HG03064 (cell line): ENCODE measurements around the gene FBXO4.
"Not testable (repeated sequence)": the region's sequence is repeated elsewhere in the genome, so short reads cannot be mapped to it uniquely, and the experiment has no call there.

ENCODE experiments used
- ATAC-seq: cut with Tn5 transposase; IDR thresholded peaks from one replicate; pipeline ENCODE4 v1.9.1; 2021; ENCODE audit warnings: low read depth; ENCODE audit not compliant: unreplicated experiment

The FBXO4 gene

DNA sequence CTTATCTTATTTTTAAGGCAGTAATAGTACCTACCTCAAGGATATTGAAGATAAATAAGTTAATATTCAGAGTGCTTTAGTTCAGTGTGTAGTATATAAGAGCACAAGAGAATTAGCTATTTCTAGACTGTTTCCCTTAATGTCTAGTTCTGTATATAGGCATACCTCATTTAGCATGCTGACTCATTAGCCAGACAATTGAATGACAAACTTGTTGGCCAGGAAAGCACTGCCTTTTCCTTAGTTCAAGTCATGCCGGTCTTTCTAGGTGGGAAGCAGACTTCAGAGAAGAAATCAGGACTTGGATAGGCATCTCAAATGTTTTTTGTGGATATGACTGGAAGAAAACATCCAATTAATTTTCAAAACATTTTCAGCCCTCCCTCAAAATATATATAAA is 3.2 kb upstream of the FBXO4 start:
- ATAC-seq, result no peak

DNA sequence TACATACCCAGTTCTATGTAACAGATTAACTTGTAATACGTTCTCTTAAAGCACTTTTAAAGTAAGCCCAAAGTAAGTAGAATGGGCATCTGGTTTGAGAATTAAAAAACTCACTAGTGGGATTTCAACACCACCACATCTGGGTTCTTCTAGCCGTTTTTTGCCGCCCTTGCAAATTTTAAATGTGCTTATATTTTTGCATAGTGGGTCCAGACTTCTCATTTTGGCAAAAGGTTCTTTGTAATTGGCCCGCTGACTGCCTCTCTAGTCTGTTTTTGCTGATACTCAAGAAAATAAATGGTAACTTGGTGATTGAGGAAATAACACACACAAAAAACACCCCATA is 582 bp upstream of the FBXO4 start:
- no peak for ATAC-seq

DNA sequence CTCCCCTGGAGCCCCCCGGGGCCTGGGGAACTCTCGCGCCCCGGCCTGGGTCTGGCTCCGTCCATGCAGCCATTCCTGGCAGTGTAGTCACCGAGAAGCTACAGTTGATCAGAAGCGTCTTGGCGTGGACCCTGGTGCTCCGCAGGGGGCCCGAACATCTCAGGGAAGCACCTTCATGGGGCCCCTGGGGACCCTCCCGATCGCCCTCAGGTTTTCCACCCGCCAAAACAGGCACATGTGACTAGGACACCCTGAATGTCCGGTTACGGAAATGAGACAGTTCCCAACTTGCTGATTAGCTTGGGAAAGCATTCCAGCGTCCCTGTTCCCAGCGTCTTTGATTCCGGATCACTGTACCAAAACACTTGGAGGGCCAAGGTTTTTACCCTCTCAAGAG is 472 bp downstream of the FBXO4 start:
- peak; percentile 33 for ATAC-seq

DNA sequence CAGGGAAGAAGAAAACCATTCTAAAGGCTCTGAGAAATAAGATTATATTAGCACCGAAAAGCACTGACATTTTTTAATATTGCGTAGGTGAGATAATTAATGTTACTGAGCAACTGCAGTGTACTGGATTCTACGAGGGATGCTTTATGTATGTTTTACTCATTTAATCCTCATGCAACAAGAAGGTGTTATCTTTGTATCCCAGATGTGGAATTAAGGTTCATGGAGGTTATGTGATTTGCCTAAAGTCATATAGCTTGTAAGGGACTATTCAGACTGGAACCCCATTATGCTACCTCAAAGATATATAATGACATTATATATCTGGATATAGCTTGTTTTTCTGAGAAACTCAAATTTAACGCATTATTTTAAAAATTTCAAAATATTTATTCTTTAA is 2.5 kb downstream of the FBXO4 start:
- no peak for ATAC-seq

DNA sequence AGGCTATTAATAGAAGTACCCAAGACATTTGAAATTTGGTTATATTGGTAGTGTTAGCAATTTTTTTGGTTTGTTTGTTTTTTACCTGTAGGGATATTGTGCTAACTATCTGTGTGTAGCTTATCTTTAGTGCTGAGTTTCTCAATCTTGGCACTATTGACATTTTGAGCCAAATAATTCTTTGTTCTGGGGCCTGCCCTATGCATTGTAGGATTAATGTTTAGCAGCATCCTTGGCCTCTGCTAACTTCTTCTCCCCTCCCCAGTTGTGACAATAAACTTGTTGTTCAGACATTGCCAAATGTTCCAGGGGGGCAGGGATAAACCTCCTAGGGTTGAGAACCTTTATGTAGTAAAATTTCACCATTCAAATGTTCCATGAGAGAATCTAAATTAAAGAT is 4.0 kb downstream of the FBXO4 start:
- ATAC-seq, result no peak

DNA sequence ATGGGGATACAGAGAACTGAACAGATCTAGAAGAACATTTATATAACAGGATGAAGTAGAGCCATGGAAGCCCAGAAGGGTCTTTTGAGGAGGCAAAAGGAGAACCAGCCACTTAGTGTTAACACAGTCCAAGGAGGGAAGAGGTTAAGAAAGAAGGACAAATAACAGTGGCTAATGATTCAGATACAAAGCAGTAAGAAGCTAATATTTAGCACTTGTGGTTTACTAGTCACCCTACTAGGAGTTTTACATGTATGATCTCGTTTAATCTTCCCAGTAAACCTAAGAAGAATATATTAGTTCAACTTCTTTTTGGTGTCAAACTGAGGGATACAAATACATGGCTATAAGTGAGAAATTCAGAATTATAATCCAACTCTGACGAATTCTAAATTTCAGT is 7.7 kb downstream of the FBXO4 start:
- ATAC-seq, result no peak

DNA sequence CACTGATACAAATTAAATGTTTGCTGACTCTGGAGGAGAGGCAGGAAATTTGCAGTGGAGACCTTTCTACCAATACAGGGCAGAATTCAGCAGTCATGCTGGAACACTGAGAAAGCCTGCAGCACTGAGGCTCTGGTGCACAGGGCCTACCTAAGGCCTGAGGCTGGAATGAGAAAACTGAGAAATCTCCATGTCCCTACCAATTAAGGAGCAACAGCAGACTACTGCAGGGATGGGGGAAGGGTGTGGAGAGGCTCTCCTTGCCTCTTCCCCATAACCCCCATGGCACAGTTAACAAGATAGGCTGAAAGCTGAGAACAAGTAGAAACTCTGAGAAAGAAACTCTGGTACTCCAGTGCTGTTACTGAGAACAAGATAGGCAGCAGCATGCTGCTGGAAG is 10.5 kb downstream of the FBXO4 start:
- ATAC-seq, result no peak

DNA sequence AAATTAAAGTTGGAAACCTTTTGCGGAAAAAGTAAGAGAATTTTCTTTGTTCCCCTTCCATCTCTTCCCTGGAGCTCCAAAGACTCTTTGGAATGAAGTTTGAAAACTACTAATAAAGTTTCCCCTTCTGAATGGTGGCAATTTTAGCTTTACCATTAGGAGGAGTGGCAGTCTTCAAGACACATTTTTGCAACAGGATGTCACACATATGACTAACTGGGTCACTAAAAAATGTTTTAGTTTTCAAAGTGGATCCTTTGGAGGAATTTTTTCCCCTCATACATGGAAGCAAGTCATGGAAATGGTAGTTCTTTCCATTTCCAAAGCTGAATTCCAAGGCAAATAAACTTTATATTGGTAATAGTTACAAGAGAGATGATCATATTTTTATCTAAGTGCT is 15.6 kb downstream of the FBXO4 start:
- no peak for ATAC-seq

DNA sequence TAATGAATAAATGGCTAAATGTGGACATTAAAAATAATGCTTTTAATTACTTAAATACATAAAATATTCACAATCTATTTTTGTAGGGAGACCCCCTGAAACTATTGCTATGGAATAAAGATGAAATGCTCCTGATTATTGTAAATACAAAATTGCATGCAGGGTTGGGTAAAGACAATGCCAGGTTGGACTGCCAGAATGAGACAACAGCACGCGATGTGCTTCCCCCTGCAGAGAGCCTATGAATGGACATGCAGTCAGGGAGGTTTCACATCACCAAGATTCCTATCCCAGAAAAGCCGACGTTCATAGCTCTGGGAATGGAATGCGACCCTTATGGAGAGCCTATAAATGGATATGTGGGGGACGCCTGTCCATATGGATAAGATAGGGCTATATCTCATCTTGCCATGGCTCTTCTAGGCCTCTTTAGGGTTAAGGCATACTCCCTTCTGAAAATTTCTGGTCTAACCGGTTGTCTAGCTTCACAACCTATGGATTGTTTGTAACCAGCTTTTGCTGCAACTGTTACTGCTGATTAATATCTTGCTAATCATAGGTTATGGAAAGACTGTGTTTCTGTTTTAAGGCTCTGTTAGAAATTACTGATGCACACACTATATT is 20.4 kb downstream of the FBXO4 start:
- not testable (repeated sequence) for ATAC-seq

DNA sequence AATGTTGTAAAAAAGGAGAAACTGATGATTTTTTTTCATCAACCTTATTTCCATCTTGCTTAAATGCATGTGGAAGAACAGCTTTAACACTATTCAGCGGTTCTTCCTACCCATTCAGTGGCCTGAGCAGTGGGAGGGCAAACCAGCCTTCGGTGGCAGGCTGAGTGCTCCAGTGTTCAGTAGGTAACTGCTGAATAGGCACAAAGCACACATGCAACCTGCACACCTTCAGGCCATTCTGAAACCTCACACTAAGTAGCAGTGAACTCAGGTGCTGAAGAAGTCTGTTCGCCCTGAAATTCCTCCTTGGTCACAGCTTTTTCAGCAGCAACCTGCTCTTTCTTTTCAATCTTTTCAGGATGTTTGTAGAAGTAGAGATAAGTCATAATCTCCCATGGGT is 26.1 kb downstream of the FBXO4 start:
- ATAC-seq, result no peak

DNA sequence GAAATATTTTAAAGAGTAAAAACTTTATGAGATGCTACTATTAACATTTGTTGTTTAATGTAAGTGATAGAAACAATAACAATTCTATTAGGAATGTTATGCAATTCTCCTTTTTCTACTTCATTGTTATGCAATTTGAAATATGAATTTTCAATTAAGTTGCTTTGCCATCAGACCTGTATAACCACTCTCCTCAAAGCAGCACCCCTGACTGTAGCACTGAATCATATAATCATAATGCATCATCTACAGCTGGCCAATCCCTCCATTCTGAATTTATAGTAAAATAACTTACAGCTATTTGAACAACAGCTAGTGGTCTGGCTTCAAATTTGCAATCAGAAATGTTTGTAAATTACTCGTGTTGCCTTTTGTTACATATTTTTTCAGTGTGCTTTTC is 29.2 kb downstream of the FBXO4 start:
- ATAC-seq, result no peak

DNA sequence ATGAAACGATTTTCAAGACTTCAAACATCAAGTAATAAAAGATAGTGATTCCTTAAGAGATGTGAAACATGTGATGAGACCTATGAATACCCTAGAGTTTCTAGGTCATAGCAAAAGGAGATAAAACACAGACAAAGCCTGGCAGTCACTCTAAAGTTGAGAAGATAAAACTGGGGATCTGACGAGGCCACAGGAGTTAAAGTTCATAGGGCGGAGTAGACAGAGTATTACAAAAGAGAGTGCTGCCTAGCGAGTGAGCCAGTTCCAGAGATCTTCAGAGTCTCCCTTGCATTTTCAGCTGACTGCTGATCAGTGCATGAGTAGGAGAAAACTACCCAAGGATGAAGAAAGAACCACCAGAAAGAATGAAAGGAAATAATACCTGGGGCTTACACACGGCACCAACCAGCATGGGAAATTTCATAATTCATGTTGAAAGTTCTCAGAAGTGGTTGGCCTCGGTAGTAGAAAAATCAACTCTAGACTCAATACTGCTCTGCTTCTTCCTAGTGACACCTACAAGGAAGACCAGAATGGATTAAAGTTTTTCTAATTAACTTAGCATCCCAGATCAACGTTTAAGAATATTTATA is 30.4 kb downstream of the FBXO4 start:
- no peak for ATAC-seq

DNA sequence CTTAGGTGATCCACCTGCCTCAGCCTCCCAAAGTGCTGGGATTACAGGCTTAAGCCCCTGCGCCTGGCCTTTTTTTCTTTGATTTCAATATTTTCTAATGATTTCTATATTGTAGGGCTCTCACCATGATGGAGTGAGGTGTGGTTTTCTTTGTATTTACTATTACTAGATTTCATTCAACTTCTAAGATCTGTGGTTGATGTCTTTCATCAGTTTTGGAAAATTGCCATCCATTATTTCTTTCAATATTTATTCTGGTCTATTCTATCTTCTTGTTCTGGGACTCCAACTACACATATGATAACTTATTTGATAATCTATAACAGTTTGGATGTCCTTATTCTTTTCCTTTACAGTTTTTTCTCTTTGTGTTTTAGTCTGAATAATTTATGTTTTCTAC is 31.9 kb downstream of the FBXO4 start:
- no peak for ATAC-seq

DNA sequence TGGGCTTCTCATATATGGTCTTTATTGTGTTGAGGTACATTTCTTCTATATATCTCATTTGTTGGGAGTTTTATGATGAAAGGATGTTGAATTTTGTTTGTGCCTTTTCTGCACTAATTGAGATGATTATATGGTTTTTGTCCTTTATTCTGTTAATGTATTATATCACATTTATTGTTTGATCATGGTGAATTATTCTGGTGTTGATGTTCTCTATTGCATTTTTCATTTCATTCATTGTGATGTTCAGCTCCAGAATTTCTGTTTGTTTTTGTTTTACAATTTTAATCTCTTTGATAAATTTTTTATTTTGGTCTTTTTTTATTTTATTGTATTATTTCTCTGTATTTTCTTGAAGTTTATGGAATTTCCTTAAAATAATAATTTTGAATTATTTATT is 35.4 kb downstream of the FBXO4 start:
- no peak for ATAC-seq

DNA sequence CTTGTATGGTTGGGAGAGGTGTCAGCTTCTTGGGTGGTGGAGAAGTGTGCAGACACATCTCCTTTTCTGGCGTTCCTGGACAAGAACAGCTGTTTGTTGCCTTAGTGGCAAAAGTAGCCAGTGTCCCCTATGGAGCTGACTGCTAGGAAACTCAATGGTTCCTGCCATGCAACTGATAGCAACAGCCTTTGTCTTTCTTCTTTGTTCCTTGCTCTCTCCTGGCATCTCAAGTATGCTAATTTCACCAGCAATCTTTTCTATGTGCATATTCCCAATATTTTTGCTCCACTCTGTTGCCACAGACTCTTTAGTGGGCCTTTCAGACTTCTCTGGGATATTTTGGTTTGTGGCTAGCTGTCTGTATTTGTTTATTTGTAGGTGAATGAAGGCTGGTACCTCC is 36.7 kb downstream of the FBXO4 start:
- no peak for ATAC-seq

DNA sequence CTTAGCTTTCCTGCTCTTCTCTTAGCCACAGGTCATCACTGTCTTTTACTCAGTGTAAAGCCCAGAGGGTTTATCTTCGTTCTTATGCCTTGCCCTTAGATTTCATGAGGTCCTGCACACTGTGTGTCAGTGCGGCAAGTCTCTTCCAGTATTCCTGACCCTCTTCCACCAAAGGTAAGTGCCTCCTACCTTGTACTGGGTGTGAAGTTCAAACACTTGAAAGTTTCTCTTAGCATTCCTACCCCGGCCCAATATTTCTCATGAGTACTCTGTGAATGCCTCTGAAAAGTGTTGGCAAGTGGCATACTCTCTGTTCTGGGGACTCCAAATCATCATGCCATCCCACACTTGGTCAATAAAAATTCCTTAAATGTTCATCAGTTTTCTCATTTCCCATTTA is 37.4 kb downstream of the FBXO4 start:
- ATAC-seq, result no peak

DNA sequence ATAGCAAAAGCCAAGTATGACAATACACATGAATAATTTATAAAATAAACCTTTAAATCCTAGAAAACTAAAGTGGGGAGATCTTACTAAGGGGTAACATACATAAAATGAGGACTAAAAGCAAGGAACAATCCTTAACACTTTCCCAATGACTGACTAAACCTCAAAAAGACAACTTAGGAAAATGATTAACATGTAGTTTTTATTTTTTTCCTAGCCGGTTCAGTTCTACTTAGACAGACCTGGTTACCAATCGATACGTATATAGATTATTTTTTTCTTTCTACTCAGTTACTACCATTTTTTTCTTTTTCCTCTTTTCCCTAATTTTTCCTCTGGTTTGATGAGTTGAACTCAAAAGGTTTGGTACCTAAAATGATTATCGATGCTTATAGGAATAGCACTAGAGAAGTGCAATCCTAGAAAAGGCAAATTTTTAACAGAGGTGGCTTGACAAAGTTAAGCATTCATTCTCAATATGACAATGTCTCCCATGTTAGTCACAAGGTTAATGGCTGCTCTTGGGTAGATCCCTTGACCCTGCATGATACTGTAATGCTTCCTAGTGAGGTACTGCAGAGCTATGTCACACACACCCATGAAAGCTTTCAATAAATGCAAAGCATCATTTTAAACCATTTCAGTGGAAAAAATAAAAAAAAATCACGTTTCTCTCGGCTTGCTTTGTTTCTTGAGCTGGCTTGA is 41.5 kb downstream of the FBXO4 start:
- no peak for ATAC-seq

DNA sequence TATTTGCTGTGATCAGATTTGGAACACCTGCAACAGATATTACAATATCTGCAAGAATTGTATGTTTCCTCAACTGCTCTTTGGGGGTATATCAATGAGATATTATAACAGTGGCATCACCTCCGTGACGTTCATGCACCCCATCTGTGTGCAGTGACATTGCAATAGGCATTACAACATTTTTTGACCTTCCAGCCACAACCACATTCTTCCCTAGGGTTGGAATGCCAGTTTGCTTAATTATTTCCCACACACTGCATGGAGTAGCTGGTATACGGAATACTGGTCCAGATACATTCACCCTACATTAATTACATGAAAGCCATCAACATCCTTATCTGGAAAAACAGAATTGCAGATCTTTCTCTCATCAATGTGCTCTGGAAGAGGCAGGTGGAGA is 42.3 kb downstream of the FBXO4 start:
- ATAC-seq, result no peak

DNA sequence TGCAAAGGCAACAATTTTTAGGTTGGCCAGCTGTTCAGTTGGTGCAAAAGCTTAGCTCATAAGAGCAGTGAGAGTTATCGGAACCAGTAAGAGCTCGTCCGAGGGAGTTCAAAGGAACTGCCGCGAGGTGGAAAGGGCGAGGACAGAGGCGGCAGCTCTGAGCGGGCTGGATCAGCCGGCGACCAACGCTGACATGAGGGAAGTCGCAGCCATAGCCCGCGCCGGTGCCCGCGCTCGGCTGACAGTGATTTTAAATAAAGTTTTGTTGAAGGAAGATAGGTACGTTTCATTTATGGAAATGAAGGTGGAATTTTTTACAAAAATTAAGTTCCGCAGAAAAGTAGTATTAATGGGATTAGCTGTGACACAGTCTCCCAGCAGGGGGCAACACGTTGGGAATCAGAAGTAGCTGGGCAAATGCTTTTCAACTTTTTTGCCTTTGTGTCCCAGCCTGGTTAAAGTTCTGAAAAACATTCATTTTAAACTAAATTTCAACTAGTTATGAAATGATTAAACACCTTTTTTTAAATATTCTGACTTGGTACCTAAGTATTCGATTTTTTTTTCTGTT is 43.2 kb downstream of the FBXO4 start:
- ATAC-seq, result no peak

DNA sequence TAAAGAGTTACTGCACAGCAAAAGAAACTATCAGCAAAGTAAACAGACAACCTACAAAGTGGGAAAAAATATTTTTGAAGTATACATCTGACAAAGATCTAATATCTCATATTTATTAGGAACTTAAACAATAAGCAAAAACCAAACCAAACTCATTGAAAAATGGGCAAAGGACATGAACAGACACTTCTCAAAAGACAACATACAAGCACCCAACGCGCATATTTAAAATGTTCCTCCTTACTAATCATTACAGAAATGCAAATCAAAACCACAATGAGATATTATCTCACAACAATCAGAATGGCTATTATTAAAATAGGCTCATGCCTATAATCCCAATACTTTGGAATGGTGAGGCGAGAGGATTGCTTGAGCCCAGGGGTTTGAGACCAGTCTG is 48.0 kb downstream of the FBXO4 start:
- ATAC-seq, result no peak

DNA sequence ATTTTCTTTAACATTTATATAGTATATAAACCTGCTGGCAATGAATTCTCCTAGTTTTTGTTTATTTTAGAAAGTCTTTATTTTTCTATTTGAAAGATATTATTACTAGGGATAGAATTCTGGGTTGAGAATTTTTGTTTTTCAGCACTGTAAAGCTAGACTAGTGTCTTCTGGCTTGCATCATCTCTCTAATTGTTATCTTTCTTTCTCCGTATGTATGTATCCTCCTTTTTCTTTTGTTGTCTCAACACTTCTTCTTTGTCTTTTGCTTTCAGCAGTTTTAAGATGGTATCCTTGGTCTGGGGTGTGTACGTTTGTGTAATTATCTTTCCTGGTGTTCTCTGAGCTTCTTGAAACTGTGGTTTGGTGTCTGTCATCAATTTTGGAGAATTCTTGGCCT is 48.8 kb downstream of the FBXO4 start:
- ATAC-seq, result no peak

DNA sequence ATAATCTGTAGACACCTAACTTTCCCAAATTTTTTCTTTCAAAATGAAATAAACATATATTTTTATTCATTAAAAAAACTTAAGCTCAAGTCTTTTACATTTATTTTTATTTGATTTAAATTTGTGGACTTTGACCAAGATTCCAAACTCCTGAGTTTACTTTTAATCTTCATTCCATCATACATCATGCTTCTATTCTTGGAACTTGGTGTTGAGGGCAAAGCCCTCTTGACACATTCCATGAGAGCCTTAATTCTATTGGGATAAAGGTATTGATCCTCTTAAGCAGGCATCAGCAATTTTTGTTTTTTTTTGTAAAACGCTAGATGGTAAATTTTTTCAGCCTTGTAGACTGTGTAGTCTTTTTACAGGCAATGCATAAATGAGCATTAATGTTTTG is 53.6 kb downstream of the FBXO4 start:
- ATAC-seq, result no peak
